GM19455 (cell line): Measurements from ENCODE around the gene FRK.
A peak's percentile ranks its signal among the peaks of the same experiment; 100 is the strongest.
"Not testable (repeated sequence)": the region's sequence is repeated elsewhere in the genome, so short reads cannot be mapped to it uniquely, and the experiment has no call there.

Experiments
- ATAC-seq: cut with Tn5 transposase; IDR thresholded peaks from one replicate; pipeline ENCODE4 v1.9.1; 2021; ENCODE audit not compliant: unreplicated experiment

FRK gene

GRCh38 chr6:115947966-115948541, 112.6 kb downstream of the FRK start:
- ATAC-seq = no peak

- ATAC-seq = no peak
Observed at GRCh38 chr6:115945812-115946211, 114.9 kb downstream of the FRK start.

GRCh38 chr6:115945306-115945705, 115.4 kb downstream of the FRK start:
- ATAC-seq = no peak

GRCh38 chr6:115944829-115945228, 115.9 kb downstream of the FRK start:
- not testable (repeated sequence) for ATAC-seq

- not testable (repeated sequence) for ATAC-seq
Observed at GRCh38 chr6:115937502-115937901, 123.2 kb downstream of the FRK start.

- no peak for ATAC-seq
Observed at GRCh38 chr6:115935361-115935760, 125.3 kb downstream of the FRK start.

GRCh38 chr6:115934829-115935228, 125.9 kb downstream of the FRK start:
- ATAC-seq = no peak

GRCh38 chr6:115934145-115934544, 126.5 kb downstream of the FRK start:
- no peak for ATAC-seq

GRCh38 chr6:115932481-115932880, 128.2 kb downstream of the FRK start:
- ATAC-seq = peak; percentile 66

GRCh38 chr6:115928000-115928399, 132.7 kb downstream of the FRK start:
- not testable (repeated sequence) for ATAC-seq

- ATAC-seq = no peak
Observed at GRCh38 chr6:115922971-115923370, 137.7 kb downstream of the FRK start.

- ATAC-seq = no peak
Observed at GRCh38 chr6:115914098-115914497, 146.6 kb downstream of the FRK start.

GRCh38 chr6:115909923-115910546, 150.7 kb downstream of the FRK start:
- ATAC-seq = no peak

GRCh38 chr6:115908906-115909559, 151.7 kb downstream of the FRK start:
- no peak for ATAC-seq

GRCh38 chr6:115905471-115905870, 155.2 kb downstream of the FRK start:
- no peak for ATAC-seq

GRCh38 chr6:115902436-115902835, 158.3 kb downstream of the FRK start:
- no peak for ATAC-seq

GRCh38 chr6:115901896-115902295, 158.8 kb downstream of the FRK start:
- ATAC-seq = no peak

- ATAC-seq = no peak
Observed at GRCh38 chr6:115899730-115900282, 160.9 kb downstream of the FRK start.

GRCh38 chr6:115898246-115898645, 162.4 kb downstream of the FRK start:
- no peak for ATAC-seq

- no peak for ATAC-seq
Observed at GRCh38 chr6:115896538-115897129, 164.1 kb downstream of the FRK start.

- no peak for ATAC-seq
Observed at GRCh38 chr6:115894426-115894992, 166.2 kb downstream of the FRK start.
